ENCODE data around the gene COL27A1.

COL27A1 gene

DNA sequence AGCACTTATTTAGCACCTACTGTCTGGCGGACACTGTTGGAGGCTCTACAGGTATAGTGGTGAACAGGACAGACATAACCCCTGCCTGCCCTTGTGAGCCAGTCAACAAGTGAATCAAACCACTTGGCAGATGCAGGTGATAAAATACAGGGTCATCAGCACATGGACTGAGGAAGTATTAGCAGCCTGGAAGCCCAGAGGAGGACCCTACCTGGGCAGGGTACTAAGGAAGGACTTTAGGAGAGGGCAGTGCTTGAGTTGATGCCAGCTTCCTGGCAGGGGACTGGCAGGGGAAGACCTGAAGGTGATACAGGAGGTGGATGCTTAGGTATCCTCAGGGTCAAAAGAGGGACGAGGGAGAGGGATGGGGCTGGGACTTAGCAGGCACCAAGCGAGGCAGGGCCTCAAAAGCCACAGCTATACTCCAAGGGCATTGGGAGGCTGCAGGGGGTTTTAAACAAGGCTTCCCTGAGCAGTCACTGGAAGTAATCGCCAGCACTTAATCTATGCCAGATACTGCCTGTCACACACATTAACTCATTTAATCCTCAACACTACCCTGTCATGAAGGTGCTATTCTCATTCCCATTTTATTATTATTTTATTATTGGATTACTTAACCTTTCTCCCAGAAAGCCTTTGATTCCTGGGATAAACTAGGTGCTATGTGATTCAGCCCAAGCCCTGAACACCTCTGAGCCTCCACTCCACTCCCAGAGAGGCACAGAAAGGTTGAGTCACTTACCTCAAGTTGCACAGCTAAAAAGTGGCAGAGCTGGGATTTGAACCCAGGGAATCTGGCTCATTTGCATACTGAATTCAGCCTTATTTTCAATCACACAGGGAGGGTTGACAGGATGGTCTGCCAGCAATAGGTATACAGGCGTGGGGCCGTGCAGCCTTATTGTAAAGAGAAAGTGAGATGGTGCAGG is 103.8 kb downstream of the COL27A1 start:
- DNase-seq (ENCODE audit: low read depth) = no peak
- TF ChIP-seq CTCF (IDR thresholded peaks at IDR 0.05; ENCODE audit: insufficient read depth, low read depth, low read length, missing control alignments) = no peak

GRCh38 chr9:114259798-114260523 is 104.6 kb downstream of the COL27A1 start:
- no peak overlapping the region for H3K4me3 ChIP-seq (ENCODE audit: low read length)
- no peak for TF ChIP-seq CTCF (IDR thresholded peaks at IDR 0.05; ENCODE audit: insufficient read depth, low read depth, low read length, missing control alignments)
- DNase-seq (ENCODE audit: low read depth) = no peak

More for the DNA sequence above, 103.8 kb downstream of the COL27A1 start:
- H3K4me3 ChIP-seq (ENCODE audit: low read length) = no peak overlapping the region

GRCh38 chr9:114261026-114261425 is 105.7 kb downstream of the COL27A1 start:
- no peak for TF ChIP-seq CTCF (IDR thresholded peaks at IDR 0.05; ENCODE audit: insufficient read depth, low read depth, low read length, missing control alignments)
- no peak for DNase-seq (ENCODE audit: low read depth)

DNA sequence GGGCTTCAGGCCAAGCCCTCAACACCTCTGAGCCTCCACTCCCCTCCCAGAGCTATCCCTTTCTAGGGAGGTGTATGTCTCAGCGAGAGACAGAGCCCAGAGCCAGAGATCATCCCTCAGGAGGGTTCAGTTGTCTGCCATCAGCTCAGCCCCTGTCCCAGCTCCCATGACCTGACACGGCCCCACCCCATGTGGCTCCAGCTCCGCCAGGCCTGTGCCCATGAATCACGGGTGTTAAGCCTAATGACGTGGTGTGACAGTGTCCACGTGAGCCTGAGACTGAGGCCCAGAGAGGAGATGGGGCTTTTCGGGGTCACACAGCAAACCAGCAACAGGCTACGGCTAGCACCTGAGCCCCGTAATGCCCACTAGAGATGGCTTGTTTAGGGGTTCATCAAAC is 106.7 kb downstream of the COL27A1 start:
- H3K4me3 ChIP-seq (ENCODE audit: low read length) = no peak overlapping the region
- DNase-seq (ENCODE audit: low read depth) = no peak
- no peak for TF ChIP-seq CTCF (IDR thresholded peaks at IDR 0.05; ENCODE audit: insufficient read depth, low read depth, low read length, missing control alignments)

More at GRCh38 chr9:114261026-114261425, 105.7 kb downstream of the COL27A1 start:
- H3K4me3 ChIP-seq (ENCODE audit: low read length) = no peak overlapping the region

GRCh38 chr9:114263853-114264510 is 108.6 kb downstream of the COL27A1 start:
- no peak for TF ChIP-seq CTCF (IDR thresholded peaks at IDR 0.05; ENCODE audit: insufficient read depth, low read depth, low read length, missing control alignments)
- DNase-seq (ENCODE audit: low read depth) = no peak
- H3K4me3 ChIP-seq (ENCODE audit: low read length) = no peak overlapping the region

DNA sequence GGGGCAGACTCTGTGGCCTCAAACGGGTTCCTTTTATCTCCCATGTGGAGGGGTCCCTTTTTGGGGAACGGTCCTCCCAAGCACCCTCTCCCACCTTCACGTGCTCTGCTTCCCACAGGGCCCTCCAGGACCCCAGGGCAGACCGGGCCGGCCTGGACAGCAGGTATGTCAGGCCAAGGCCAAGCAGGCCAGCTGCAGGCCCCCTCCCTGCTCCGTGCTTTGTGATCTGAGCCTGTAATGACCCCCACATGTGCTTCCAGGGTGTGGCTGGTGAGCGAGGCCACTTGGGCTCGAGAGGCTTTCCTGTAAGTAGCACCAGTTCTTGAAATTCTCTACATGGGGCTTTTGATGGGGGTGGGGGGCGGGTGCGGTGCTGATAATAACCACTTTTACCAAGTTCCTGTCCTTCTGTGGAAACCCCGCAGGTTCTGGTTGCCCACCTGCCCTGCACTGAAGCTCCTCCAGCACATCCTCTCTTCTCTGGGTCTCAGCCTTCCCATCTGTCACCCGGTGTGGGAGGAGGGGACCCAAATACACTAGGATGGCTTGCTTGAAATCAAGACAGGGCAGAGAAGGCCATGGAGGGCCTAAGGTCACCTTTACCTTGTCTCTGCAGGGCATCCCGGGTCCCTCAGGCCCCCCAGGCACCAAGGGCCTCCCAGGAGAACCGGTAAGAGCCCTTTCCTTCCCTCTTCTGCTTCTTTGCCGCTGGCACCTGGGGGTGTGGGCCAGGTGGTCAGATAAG is 109.6 kb downstream of the COL27A1 start:
- no peak for TF ChIP-seq CTCF (IDR thresholded peaks at IDR 0.05; ENCODE audit: insufficient read depth, low read depth, low read length, missing control alignments)
- no peak for DNase-seq (ENCODE audit: low read depth)
- no peak overlapping the region for H3K4me3 ChIP-seq (ENCODE audit: low read length)

Data from epithelial cell of esophagus (primary cell).